Stimulated activated CD4-positive, alpha-beta T cell treated with anti-CD3 and anti-CD28 coated beads, Interleukin-12 subunit alpha, Interleukin-12 subunit beta, amount 100 ng/mL, for 4 hours (primary cell): ENCODE data around the gene ERBB4.
"Not testable (repeated sequence)": the region's sequence is repeated elsewhere in the genome, so short reads cannot be mapped to it uniquely, and the experiment has no call there.

ENCODE experiments used
- DNase-seq: peaks from one replicate; pipeline ENCODE4 v3.0.0-alpha.2; 2020

The ERBB4 gene

DNA sequence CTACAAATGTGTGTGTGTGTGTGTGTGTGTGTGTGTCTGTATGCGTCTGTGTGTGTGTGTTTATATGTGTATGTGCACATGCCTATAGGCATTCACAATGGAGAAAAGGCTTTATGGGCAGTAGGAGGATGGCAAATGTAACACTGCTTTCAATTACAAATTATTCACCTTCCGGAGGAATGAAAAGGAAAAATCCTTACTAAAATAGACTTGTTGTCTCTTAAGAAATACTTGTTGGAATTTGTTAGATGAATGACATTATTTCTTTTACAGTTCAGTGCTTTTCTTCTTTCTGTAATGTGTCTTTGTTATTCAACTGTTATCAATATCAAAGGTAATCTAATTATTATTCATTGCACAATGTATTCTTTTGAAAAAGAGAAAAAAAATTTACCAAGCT, 874.3 kb downstream of the ERBB4 start:
- DNase-seq = no peak

DNA sequence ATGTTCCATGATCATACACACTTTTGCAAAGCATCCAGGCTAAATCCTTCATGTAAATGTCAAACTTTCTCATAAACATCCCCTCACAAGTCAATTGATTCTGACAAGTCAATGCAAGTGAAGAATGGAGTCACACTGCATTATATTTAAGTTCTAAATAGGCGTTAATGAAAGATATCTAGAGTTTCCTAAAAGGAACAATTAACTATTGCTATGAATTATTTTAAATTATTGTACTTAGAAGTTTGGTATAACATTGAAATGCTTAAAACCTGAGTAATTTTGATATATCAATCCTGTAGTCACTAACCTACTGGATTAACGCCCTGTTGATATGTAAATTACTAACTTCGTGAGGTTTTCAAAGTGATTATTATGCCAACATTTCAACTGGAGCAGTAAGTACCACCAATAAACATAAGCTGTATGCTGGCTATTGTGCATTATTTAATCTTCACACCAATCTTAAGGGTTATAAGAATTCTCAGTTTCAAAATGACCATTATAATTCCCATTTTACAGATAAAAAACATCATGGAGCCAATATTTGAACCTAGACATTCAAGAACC, 884.3 kb downstream of the ERBB4 start:
- DNase-seq = no peak

DNA sequence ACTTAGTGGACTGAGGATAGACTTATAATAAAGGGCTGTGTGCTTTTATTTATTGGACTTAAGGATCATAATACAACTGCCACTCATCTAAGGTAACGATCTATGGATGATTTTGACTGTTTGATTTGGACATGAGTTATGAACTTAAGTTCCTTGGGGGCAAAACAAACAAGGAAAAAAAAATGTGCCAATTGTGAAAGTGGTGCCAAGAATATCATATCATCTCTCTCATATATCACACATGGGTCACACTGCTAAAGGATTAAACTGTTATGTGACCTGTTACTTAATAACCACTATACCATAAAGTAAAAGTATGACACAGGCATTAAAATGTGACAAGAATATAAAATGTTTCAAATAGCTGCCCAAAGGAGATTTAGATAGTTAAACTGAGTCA, 886.3 kb downstream of the ERBB4 start:
- DNase-seq = no peak

DNA sequence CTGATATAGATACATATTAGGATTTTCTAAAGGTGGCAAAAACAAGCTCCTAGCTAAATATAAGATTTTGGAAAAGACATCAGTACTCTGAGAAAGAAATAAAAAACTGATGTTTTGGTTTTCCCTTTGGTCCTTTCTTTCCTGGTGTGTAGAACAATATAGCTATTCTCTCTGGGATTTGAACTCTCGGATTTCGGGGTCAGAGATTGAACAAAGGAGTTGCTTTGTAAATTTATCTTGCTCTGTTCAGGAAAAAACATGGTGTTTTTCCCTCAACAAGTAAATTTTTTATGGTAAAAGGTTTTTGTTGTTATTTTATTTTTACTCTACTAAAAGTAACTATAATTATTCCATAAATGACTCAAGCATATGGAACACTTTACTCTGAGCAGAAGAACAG, 889.3 kb downstream of the ERBB4 start:
- DNase-seq = no peak

DNA sequence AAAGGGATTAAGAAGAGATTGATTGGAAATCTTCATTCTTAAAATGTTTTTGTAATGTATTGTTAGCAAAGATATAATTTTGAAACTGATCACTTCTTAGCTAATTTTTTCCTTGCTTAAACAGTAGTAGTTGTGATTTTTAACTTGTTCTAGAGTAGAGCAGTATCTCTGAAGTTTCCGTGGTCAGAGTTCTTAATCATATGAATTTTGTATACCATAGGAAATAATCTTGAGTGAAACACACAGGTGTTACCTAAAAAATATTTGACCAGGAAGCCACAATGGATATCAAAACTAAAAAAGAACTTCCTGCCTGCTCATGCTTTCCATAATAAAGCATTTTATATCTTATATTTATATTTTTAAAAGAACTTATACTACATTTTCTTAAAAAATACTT, 907.1 kb downstream of the ERBB4 start:
- DNase-seq = no peak

DNA sequence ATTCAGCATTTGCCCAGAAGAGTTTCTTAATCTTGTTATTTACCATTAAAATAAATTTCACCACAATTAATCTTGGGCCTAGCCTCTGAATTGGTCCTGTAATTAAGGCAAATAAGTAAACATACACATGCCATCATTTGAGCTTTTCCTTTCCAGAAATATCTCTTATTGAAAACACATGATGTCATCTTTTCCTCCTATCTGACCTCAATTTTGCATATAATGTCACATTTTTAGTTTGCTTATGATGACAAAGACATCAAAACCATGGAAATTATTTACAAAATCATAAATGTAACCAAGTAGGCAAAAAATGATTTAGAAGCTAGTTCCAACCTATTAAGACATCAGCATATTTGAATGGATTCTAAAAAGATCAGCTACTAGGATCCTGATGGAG, 915.5 kb downstream of the ERBB4 start:
- DNase-seq = no peak

DNA sequence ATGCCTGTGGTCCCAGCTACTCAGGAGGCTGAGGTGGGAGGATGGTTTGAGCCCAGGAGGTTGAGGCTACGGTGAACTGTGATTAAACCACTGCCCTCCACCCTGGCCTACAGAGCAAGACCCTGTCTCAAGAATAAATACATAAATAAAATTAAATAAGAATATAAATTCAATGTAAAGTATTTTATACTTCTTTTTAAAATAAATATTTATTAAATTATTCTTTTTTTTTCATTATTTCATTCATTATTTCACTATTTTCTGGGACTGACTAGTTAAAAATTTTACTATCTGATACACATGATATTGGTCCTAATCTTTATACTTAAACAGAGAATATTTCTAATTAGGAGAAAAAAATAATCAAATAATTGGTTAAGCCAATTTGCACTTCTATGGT, 917.6 kb downstream of the ERBB4 start:
- no peak for DNase-seq

DNA sequence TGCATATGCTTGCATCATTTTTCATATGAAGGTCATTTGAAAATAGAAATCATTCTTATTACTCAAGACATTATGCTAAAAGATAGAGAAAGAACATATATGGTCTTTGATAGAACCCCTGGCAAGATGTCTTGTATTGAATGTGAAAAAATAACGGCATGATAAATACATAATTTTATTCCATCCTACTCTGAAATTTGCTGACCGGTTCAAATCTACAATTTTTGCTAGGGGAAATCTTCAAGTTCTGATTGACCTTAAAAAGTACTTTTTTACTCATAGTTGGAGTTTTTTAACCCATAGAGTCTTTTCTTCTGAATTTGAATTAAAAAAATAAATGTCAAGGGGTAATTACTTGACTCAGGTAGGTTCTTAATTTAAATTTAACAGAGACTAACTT, 920.8 kb downstream of the ERBB4 start:
- DNase-seq = no peak

DNA sequence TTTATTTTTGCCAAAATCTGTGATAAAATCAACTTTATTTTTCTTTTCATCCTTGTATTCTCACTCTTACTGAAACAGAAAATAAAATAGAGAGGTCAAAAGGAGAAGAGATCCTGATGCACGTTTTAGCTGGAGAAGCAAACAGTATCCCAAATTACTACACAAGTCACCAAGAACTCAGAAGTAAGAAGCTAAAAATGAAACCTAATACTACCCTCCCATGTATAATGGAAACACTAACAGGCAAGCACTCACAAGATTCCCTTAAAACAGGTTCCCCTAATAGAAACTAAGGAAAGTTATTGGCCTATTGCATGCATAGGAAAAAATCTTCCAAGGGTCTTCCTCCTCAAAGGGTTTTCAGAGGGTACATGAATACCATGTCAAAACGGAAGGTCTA, 927.0 kb downstream of the ERBB4 start:
- DNase-seq = no peak

DNA sequence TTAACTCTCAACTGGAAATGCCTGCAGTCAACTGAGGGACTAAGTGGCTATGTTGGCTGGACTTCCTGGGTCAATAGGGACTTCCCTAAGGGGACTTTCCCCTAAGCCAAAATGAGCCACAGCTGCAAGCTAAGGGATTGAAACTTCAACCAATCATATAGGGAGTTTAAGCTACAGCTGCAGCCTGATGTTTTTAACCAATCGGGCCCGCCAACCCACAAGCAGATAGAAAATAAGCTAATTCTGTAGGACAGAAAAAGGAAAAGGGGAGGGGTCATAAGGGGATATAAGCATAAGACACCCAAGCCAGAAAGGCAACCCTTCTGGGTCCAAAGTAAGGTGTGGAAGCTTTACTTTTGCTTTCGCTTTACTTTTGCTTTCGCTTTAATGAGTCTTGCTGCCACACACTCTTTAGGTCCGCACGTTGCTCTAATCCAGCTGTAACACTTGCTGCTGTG, 927.5 kb downstream of the ERBB4 start:
- peak; percentile 0 for DNase-seq

DNA sequence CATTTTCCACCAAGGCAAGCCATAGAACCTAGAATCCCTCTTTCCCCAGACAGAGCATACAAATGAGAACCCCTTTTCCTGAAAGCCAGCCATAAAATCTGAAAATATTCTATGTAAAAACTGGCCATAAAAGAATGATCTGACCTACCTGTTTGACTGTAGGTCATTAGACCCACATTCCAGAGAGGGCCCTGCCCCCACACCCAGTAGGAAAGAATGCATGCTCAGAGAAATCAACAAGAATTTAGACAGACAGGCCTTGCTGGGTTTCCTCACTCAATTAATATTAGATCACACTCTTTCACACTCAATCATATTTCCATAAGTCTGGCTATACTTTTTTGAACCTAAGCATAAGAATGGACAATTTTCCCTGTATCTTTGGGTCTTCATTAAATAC, 929.5 kb downstream of the ERBB4 start:
- no peak for DNase-seq

DNA sequence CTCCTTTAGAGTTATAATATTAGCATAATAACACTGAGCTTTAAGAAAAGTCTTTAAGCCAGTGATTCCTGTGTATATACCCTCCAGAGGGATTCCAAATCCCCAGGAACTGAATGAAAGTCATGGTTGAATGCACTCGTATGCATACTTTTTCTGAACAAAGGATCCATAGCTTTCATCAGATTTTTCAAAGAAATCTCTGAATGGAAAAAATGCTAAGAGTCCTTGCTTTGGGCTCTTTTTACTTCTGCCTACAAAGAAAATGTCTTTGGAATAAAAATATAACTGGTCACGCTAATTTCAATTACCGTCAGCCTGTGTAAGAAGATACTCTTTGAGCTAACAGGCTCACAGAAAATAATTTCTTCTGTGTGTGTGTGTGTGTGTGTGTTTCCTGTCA, 939.5 kb downstream of the ERBB4 start:
- DNase-seq = no peak

DNA sequence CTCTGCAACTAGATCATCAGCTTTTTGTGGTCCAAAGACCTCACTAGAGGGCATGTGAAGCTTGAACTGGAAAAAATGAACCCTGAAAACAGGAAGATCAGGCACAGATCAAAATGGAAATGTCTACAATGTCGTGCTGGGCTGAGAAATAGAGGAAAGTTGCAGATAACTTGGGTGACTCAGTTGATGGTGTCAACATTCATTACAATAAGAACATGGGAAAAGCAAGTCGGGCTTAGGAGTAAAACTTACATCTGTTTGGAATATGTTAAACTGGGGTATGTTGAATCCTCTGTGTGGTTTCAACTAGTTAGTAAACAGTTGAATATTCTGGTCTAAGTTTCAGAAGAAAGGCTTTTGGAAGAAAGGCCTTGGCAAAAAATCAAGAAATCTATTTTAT, 940.4 kb downstream of the ERBB4 start:
- no peak for DNase-seq

DNA sequence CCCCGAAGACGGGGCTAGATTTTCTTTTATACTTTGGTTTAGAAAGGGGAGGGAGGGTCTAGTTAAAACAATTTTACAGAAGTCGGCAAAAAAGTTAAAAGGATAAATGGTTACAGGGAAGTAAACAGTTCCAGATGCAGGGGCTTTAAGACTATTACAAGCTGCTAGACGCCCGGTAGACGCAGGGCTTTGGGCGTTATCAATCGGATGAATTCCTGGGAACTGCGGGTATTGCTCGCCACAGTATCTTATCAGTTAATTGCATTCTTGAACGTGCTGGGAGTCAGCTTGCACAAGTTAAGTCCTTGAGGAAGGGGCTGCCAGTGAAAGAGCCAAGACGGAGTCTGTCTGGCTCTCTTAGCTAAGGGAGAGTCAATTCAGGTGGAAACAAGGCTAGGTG, 946.6 kb downstream of the ERBB4 start:
- DNase-seq = not testable (repeated sequence)

DNA sequence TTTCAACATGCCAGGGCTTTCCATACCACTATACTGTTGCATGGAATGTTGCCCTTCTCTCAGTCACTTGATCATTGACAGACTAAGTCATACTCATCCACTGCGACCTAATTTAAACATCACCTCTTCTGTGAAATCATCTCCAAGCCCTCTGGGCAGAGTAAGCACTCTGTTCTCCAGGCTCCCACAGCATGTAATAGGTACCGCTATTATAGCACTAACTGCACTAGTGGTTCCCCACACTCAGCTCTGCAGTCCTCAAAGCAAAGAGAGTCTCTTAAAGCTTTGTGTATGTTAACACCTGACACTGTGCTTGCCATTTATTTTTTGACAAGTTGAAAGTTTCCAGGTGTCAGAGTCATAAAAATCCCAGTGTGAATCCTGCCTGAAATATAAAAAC, 947.2 kb downstream of the ERBB4 start:
- no peak for DNase-seq

DNA sequence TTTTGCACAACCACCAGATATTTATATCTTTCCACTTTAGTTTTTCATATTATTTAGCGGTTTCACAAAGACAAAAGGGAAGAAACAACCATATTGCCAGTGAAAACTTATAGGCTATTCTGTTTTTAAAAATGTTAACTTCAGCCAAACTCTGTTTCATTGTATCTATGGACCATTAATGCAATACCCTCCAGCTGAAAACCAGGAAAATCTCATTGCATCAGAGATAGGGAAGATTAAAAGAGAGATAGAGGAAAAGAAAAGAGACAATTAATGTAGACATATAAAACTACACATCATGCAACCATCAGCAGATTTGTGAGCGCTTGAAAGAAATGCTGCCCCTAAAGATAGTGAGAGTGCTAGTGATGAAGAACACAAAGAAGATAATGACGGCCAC, 970.2 kb downstream of the ERBB4 start:
- no peak for DNase-seq

DNA sequence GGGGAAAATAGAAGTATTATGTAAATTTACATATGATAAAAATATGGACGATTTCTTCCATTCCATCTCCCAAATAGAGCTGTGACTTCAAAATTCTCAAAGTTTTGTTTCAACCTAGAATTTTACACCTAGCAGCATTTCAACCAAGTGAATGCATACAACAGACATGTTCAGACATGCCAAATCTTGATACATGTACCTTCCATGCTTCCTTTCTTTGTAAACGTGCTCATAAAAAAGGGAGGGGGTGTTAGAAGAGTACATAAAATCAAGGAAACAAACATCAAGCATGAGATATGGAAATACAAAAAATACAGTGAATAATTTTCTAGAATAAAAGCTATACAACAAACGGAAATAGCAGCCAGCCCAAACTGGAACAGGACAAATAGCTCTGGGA, 974.2 kb downstream of the ERBB4 start:
- no peak for DNase-seq

DNA sequence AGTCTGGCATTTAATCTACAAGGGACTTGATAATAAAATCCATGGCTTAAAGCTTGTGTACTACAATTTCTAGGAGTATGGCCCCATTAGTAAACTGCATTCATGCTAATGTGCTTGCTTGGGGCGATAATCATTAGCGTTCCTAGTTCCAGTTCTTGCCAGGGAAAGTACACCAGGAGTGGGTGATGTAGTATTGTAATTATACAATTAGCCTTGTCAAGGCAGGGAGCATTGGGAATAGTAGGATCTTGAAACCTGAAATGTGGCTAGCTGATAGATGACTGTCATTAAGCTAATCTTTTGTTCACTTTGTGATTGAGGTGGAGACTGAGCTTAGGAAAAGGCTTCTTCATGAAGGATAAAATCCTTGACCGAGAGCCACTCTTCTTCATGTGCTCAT, 993.0 kb downstream of the ERBB4 start:
- no peak for DNase-seq

DNA sequence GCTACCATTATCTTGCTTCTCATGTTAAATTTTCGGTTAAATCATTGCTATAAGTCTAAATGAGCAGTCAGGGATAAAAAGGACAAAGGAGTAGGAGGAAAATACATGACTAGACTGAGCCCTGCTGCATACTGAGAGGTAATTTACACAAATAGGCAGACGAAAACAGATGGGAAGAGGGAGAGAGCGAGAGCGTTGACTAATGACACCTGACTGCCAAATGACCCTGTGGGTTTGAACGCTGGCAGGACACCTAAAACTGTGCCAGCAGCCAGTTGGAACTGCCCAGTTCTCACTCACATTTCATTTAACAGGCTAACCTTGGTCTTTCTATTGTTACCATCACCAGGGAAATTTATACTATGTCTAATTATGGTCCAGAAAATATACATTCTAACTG, 1004.0 kb downstream of the ERBB4 start:
- DNase-seq = no peak

DNA sequence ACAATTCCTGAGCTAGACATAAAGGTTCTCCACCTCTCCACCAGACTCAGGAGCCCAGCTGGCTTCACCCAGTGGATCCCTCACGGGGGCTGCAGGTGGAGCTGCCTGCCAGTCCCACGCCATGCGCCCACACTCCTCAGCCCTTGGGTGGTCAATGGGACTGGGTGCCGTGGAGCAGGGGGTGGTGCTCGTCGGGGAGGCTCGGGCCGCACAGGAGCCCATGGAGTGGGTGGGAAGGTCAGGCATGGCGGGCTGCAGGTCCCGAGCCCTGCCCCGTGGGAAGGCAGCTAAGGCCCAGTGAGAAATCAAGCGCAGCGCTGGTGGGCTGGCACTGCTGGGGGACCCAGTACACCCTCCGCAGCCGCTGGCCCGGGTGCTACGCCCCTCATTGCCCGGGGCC, 1014.4 kb downstream of the ERBB4 start:
- not testable (repeated sequence) for DNase-seq

DNA sequence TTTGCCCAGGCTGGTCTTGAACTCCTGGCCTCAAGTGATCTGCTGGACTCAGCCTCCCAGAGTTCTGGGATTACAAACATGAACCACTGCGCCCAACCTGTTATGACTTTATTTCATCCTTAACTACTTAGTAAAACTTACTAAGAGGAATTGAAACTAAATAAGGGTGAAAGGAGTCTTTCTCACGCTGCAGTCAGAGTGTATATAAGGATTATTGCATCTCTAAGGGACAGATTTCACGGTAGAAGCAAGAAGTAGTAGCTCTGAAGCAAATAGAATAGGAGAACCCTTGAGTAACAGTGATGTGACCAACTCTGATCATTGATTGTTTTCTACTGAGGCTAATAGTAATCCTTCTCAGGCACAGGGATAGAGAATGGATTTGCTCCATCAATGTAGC, 1022.1 kb downstream of the ERBB4 start:
- no peak for DNase-seq

DNA sequence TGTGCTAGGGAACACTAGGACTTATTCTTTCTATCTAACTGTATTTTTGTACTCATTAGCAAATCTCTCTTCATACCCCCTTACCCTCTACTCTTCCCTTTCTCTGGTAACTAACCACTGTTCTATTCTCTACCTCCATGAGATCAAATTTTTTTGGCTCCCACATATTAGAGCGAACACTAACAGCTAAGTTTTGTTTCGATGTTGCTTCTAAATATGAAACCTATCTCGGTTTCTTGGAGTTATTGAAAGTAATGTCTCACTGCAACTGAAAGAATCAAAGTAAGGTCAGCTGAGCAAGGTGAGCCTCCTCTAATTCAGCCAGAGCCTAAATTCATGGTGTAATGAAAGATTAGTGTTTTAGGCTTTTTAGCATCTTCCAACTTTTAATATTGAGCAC, 1024.6 kb downstream of the ERBB4 start:
- DNase-seq = no peak

DNA sequence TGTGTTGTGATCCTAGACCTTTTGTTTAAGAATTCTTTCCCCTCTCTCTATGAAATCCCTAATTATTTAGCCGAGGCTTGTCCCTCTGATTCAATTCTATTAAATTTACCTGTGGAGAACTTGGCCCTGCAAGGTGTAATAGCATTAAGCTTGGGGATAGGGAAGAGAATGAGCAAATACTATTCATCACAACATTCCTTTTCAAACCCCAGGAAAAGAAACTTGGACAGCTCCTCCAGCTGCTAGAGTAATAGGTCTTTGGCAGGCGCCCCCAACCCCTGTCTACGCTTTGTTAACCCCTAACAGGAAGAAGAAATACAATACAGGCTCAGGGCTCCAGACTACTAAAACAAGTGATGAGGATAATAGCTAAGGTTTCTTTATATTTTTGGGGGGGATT, 1025.2 kb downstream of the ERBB4 start:
- DNase-seq = no peak

DNA sequence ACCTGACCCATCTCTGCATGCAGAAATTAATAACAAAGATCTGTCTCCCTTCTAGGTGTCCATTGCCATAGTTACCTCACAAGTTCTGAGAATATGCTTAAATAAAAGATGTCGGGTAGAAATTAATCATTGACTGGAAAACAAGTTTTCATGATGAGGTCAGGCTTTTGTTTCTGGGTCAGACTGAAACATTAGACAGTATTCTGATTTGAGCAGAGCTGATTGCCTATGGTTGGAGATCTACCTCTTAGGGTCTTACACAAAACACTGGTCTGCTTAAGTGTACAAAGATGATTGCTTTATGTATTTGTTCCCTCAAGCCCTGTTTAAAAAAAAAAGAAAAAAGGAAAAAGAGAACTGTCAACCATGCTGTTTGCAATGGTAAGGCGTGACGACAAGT, 1025.8 kb downstream of the ERBB4 start:
- DNase-seq = no peak

DNA sequence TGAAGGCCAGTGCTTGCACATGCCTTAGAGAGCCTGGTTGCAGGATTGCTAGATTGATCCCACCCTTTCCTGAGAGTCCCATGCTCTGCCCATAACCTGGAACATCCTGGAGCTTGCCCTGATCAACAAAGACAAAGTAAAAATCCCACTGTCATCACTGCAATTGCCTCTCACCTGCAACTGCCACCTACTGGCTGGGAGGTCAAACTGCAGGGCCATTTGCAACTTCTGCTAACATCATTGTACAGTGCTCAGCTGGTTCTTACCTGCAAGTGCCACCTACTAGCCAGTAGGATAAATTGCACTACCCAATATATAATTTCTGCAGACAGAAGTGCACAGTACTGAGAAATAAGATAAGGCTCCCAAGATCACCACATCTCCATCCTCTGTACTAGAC, 1034.7 kb downstream of the ERBB4 start:
- no peak for DNase-seq

DNA sequence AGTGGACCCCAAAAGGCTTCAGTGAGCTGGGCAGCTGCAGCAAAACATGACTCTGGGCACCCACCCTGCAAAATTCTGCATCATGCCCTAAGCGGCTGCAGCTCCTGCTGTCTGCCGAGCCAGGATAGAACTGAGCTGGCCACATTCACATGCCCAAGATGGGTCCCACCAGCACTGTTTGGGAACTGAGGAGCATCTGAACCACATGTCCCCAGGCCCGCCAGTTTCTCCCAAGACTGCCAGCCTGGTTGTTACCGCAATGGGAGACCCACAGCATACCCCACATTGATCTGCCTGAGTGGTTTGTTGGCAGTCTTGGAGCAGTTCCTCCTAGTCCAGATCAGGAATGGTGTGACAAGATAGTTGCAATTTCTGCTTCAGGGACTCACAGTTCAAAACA, 1035.4 kb downstream of the ERBB4 start:
- no peak for DNase-seq
